ENCODE results near the gene OR51G1. TPM values are rescaled to one million over a fixed set of nuclear protein-coding genes. Genes with fewer than 3 reads are reported as not detected.

The OR51G1 gene
- total RNA-seq, 1 experiment from 2014 or later: not detected

DNA sequence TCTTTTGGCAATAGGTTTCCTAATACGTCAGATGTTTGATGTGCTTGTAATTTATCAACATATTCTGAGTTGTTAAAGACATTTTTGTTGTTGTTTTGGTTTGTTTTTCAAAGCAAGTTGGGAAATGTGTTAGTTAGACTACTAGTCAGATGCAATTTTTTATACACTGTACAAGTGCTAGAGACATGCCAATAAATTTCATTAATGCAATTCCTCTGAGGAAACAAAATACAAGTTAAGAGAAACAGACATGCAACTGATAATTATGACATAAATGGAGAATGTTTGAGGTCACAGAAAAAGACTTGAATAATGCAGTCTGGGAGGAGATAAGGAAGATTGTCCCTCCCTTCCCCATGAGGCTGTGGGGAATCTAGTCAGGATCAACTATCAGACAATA is 36.5 kb downstream of the OR51G1 start:
- ChIA-PET RAD21 (ENCODE audit: low non-redundant PET in 1 of 2, low total read pairs in 2 of 2, uncharacterized antibody in 2 of 2, unreplicated experiment in 2 of 2) (no interaction called here), POLR2A (no interaction called here), CTCF (no interaction called here)
- intact Hi-C loops (cut with micrococcal nuclease): no loop called here
- Histone ChIP-seq H3K27ac (ENCODE audit: low read depth, low read length) (no peak overlapping the region), H3K4me3 (replicated peaks in 1 of 2; ENCODE audit: low read depth in 1 of 2, low read length in 2 of 2) (no peak overlapping the region), H3K9ac (ENCODE audit: low read length) (no peak overlapping the region), H3K4me1 (ENCODE audit: control insufficient read depth in 1 of 2, insufficient read depth in 2 of 2, low read length in 2 of 2) (peaks cover 0 to 6% of the 10 kb centered on the region in 2 experiments; a peak in 2 of 4 replicates), H3K27me3 (ENCODE audit: insufficient read depth, low read length) (peaks cover 8% of the 10 kb centered on the region; the same call in 1 of the 2 replicates), H3K79me2 (ENCODE audit: insufficient read depth, low read length) (no peaks in the 10 kb centered on the region), H3K9me2 (ENCODE audit: insufficient read depth) (no peaks in the 10 kb centered on the region), H3K9me3 (ENCODE audit: control insufficient read depth in 1 of 2, insufficient read depth in 1 of 2, low read depth in 1 of 2, low read length in 2 of 2) (no peaks in the 10 kb centered on the region), H3K4me2 (ENCODE audit: low read length) (no peak overlapping the region), H2AFZ (ENCODE audit: low read depth, low read length, poor library complexity, severe bottlenecking) (no peak overlapping the region), H4K20me1 (ENCODE audit: insufficient read depth) (no peaks in the 10 kb centered on the region), H3K36me3 (ENCODE audit: control insufficient read depth in 1 of 2, insufficient read depth in 2 of 2, low read length in 2 of 2) (no peaks in the 10 kb centered on the region)
- no peak for TF ChIP-seq YY1 (IDR thresholded peaks at IDR 0.05; ENCODE audit: extremely low read depth, insufficient replicate concordance, low read depth, low read length)
- no peak for TF ChIP-seq POLR2A (IDR thresholded peaks at IDR 0.05; ENCODE audit: borderline replicate concordance, extremely low read depth, insufficient read depth, insufficient read length)
- TF ChIP-seq SRF (IDR thresholded peaks at IDR 0.05; ENCODE audit: low read depth): no peak
- TF ChIP-seq POLR2AphosphoS5 (IDR thresholded peaks at IDR 0.05; ENCODE audit: low read depth, low read length): no peak
- no peak for TF ChIP-seq EZH2phosphoT487 (IDR thresholded peaks at IDR 0.05; ENCODE audit: borderline replicate concordance)
- TF ChIP-seq, protein P1, sequence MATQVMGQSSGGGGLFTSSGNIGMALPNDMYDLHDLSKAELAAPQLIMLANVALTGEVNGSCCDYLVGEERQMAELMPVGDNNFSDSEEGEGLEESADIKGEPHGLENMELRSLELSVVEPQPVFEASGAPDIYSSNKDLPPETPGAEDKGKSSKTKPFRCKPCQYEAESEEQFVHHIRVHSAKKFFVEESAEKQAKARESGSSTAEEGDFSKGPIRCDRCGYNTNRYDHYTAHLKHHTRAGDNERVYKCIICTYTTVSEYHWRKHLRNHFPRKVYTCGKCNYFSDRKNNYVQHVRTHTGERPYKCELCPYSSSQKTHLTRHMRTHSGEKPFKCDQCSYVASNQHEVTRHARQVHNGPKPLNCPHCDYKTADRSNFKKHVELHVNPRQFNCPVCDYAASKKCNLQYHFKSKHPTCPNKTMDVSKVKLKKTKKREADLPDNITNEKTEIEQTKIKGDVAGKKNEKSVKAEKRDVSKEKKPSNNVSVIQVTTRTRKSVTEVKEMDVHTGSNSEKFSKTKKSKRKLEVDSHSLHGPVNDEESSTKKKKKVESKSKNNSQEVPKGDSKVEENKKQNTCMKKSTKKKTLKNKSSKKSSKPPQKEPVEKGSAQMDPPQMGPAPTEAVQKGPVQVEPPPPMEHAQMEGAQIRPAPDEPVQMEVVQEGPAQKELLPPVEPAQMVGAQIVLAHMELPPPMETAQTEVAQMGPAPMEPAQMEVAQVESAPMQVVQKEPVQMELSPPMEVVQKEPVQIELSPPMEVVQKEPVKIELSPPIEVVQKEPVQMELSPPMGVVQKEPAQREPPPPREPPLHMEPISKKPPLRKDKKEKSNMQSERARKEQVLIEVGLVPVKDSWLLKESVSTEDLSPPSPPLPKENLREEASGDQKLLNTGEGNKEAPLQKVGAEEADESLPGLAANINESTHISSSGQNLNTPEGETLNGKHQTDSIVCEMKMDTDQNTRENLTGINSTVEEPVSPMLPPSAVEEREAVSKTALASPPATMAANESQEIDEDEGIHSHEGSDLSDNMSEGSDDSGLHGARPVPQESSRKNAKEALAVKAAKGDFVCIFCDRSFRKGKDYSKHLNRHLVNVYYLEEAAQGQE (IDR thresholded peaks at IDR 0.05; ENCODE audit: low read depth): no peak
- TF ChIP-seq ELF1 (IDR thresholded peaks at IDR 0.05; ENCODE audit: borderline replicate concordance, low read depth): no peak
- TF ChIP-seq CTCF (IDR thresholded peaks at IDR 0.05 in 2 of 3, conservative IDR thresholded peaks at IDR 0.05 in 1 of 3; ENCODE audit: borderline replicate concordance in 1 of 3, insufficient read depth in 1 of 3, low read depth in 2 of 3, low read length in 2 of 3): no peak
- TF ChIP-seq ZNF274 (IDR thresholded peaks at IDR 0.05; ENCODE audit: low read depth, low read length): no peak
- no peak for TF ChIP-seq CEBPB (IDR thresholded peaks at IDR 0.05; ENCODE audit: low read depth)
- TF ChIP-seq EGR1 (IDR thresholded peaks at IDR 0.05; ENCODE audit: low read depth): no peak
- no peak for TF ChIP-seq SIN3A (IDR thresholded peaks at IDR 0.05; ENCODE audit: low read depth)
- TF ChIP-seq ZFX (IDR thresholded peaks at IDR 0.05): no peak
- TF ChIP-seq SP1 (IDR thresholded peaks at IDR 0.05; ENCODE audit: low read depth): no peak
- no peak for TF ChIP-seq ATF3 (IDR thresholded peaks at IDR 0.05)
- TF ChIP-seq ZBTB33 (IDR thresholded peaks at IDR 0.05; ENCODE audit: extremely low read depth, insufficient replicate concordance, low read length): no peak
- no peak for TF ChIP-seq TCF7L2 (IDR thresholded peaks at IDR 0.05; ENCODE audit: borderline replicate concordance, extremely low read depth, insufficient read depth, insufficient read length)
- TF ChIP-seq, protein P2, sequence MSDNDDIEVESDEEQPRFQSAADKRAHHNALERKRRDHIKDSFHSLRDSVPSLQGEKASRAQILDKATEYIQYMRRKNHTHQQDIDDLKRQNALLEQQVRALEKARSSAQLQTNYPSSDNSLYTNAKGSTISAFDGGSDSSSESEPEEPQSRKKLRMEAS (IDR thresholded peaks at IDR 0.05): no peak
- no peak for TF ChIP-seq JUND (IDR thresholded peaks at IDR 0.05)
- BruUV-seq (replicated peaks): no TSS peak
- no peak for DNase-seq (ENCODE audit: low read depth, low spot score)
- ATAC-seq: no peak

Measured in HCT116 (cell line).